NCI-H1417 treated with DMSO at 0.1 percent for 48 hours (cell line): Measurements from ENCODE around the gene SLC18A3.

Source experiments
- DNase-seq: peaks from one replicate; lab custom pipeline; 2025; lab: John Stamatoyannopoulos, UW

The SLC18A3 gene

GRCh38 chr10:49611816-49612512 lies 1.9 kb downstream of the SLC18A3 start:
- no peak for DNase-seq

GRCh38 chr10:49612513-49613164 lies 2.5 kb downstream of the SLC18A3 start:
- DNase-seq, result no peak

- no peak for DNase-seq
Measured at GRCh38 chr10:49613165-49613881, 3.2 kb downstream of the SLC18A3 start.

GRCh38 chr10:49613882-49614241 lies 3.8 kb downstream of the SLC18A3 start, which contains the start of gene CHAT:
Gene CHAT (plus strand): TSS chr10:49614037. CDS start chr10:49614190, 153 bp downstream.
- DNase-seq, result no peak

- no peak for DNase-seq
Measured at GRCh38 chr10:49614242-49615198, 4.4 kb downstream of the SLC18A3 start.

GRCh38 chr10:49615213-49615612 lies 5.1 kb downstream of the SLC18A3 start:
- DNase-seq, result no peak

GRCh38 chr10:49615721-49616120 lies 5.6 kb downstream of the SLC18A3 start:
- DNase-seq, result no peak

- DNase-seq, result no peak
Measured at GRCh38 chr10:49616421-49617101, 6.5 kb downstream of the SLC18A3 start.

GRCh38 chr10:49617121-49618020 lies 7.3 kb downstream of the SLC18A3 start:
- DNase-seq, result no peak

- no peak for DNase-seq
Measured at GRCh38 chr10:49618821-49619220, 8.7 kb downstream of the SLC18A3 start.

GRCh38 chr10:49619613-49620012 lies 9.5 kb downstream of the SLC18A3 start:
- no peak for DNase-seq

- DNase-seq, result no peak
Measured at GRCh38 chr10:49620286-49620810, 10.2 kb downstream of the SLC18A3 start.

- no peak for DNase-seq
Measured at GRCh38 chr10:49620841-49621378, 10.8 kb downstream of the SLC18A3 start.

- DNase-seq, result no peak
Measured at GRCh38 chr10:49621561-49621960, 11.5 kb downstream of the SLC18A3 start.

GRCh38 chr10:49622426-49623425 lies 12.6 kb downstream of the SLC18A3 start:
- DNase-seq, result no peak

- no peak for DNase-seq
Measured at GRCh38 chr10:49624629-49625028, 14.5 kb downstream of the SLC18A3 start.

- no peak for DNase-seq
Measured at GRCh38 chr10:49625411-49625810, 15.3 kb downstream of the SLC18A3 start.

- DNase-seq, result no peak
Measured at GRCh38 chr10:49627038-49627437, 16.9 kb downstream of the SLC18A3 start.
